H1 (cell line): ENCODE results near the gene SPON2. TPM values are rescaled to one million over a fixed set of nuclear protein-coding genes. Genes with fewer than 3 reads are reported as not detected.

Experiments used
- CTCF ChIA-PET: fragments of 300-600 bp; sonication (Branson Sonifier 250); formaldehyde crosslinking; loops from one replicate; lab custom pipeline; 2021; ENCODE audit not compliant: partially characterized antibody; lab: Charles Lee
- POLR2A ChIA-PET: fragments of 300-600 bp; sonication (Branson Sonifier 250); formaldehyde crosslinking; loops from one replicate; lab custom pipeline; 2021; ENCODE audit warnings: inconsistent platforms; ENCODE audit not compliant: partially characterized antibody; lab: Charles Lee
- DNase-seq, 2 experiments: peaks; one replicate each; pipeline versions ENCODE4 v3.0.0 to v3.0.0-alpha.2; 2010 to 2022; ENCODE audit warnings: low spot score in 2 of 2, low read depth in 1 of 2, mixed read lengths in 1 of 2
- FAIRE-seq: peaks from 2 replicates; lab custom pipeline; 2011; peaks lifted over from hg19 to GRCh38; lab: Jason Lieb, UNC
- H2AFZ ChIP-seq: 2 replicates; pipeline ENCODE4 v1.8.1; 2012; ENCODE audit warnings: low read length, inconsistent platforms
- H2AK5ac ChIP-seq: 2 replicates; pipeline ENCODE4 v1.6.1; 2013; ENCODE audit warnings: low read depth, low read length
- H2BK120ac ChIP-seq: replicated peaks from 2 replicates; pipeline ENCODE3; 2013; ENCODE audit warnings: low read depth, low read length, inconsistent platforms
- H2BK12ac ChIP-seq: 2 replicates; pipeline ENCODE4 v1.6.1; 2013; ENCODE audit warnings: low read depth, low read length
- H2BK15ac ChIP-seq: 2 replicates; pipeline ENCODE4 v1.6.1; 2013; ENCODE audit warnings: low read length
- H2BK20ac ChIP-seq: 2 replicates; pipeline ENCODE4 v1.6.1; 2013; ENCODE audit warnings: low read length
- H2BK5ac ChIP-seq: 2 replicates; pipeline ENCODE4 v1.6.1; 2013; ENCODE audit warnings: low read depth, low read length
- H3K14ac ChIP-seq: 2 replicates; pipeline ENCODE4 v1.6.1; 2013; ENCODE audit warnings: inconsistent platforms; ENCODE audit not compliant: insufficient read length
- H3K18ac ChIP-seq: 2 replicates; pipeline ENCODE4 v1.6.1; 2013; ENCODE audit warnings: low read length; ENCODE audit errors: extremely low read depth
- H3K23ac ChIP-seq: 2 replicates; pipeline ENCODE4 v1.6.1; 2013; ENCODE audit warnings: inconsistent platforms; ENCODE audit not compliant: insufficient read length
- H3K23me2 ChIP-seq: 2 replicates; pipeline ENCODE4 v1.6.1; 2013; ENCODE audit warnings: low read depth, low read length
- H3K27ac ChIP-seq: 2 replicates; pipeline ENCODE4 v1.6.1; 2011; ENCODE audit warnings: low read depth, low read length, inconsistent platforms
- H3K27me3 ChIP-seq, 4 experiments: replicated peaks in 1 of 4; 1 replicate in 1 of 4; 2 replicates in 3 of 4; pipeline versions ENCODE4 v1.6.1 to v1.8.1; 2011 to 2013; ENCODE audit warnings: low read length in 3 of 4, mild to moderate bottlenecking in 3 of 4, inconsistent platforms in 2 of 4, mixed read lengths in 2 of 4, moderate library complexity in 1 of 4; ENCODE audit not compliant: control insufficient read depth in 3 of 4, insufficient read depth in 3 of 4; ENCODE audit errors: extremely low read depth in 1 of 4
- H3K36me3 ChIP-seq, 4 experiments: 2 replicates each; pipeline versions ENCODE4 v1.6.1 to v1.8.1; 2011 to 2013; ENCODE audit warnings: mild to moderate bottlenecking in 4 of 4, low read length in 3 of 4, moderate library complexity in 2 of 4, control low read depth in 1 of 4, inconsistent platforms in 1 of 4; ENCODE audit not compliant: insufficient read depth in 4 of 4, control insufficient read depth in 2 of 4
- H3K4ac ChIP-seq: replicated peaks from 2 replicates; pipeline ENCODE3; 2013; ENCODE audit warnings: low read length, low read depth, mixed read lengths, inconsistent platforms; ENCODE audit not compliant: insufficient read length
- H3K4me1 ChIP-seq, 4 experiments: replicated peaks in 1 of 4; 1 replicate in 1 of 4; 2 replicates in 3 of 4; pipeline versions ENCODE4 v1.6.1 to v1.8.1; 2011 to 2013; ENCODE audit warnings: low read length in 3 of 4, inconsistent platforms in 2 of 4, mixed read lengths in 1 of 4; ENCODE audit not compliant: insufficient read depth in 4 of 4, control insufficient read depth in 3 of 4
- H3K4me2 ChIP-seq, 2 experiments: 2 replicates each; pipeline versions ENCODE4 v1.6.1 to v1.8.1; 2011 to 2013; ENCODE audit warnings: low read depth in 2 of 2, low read length in 2 of 2, control low read depth in 1 of 2, inconsistent platforms in 1 of 2, mild to moderate bottlenecking in 1 of 2; ENCODE audit not compliant: insufficient read depth in 1 of 2
- H3K4me3 ChIP-seq, 4 experiments: fragments of 200-600, 300-600 bp in 1 of 4; sonication (generic), shearing (Covaris generic), sonication (Bioruptor Twin) in 1 of 4; 2 replicates each; pipeline versions ENCODE4 v1.5.1 to v1.8.1; 2011 to 2016; ENCODE audit warnings: low read length in 4 of 4, low read depth in 3 of 4, control low read depth in 2 of 4, inconsistent platforms in 2 of 4, mild to moderate bottlenecking in 2 of 4, mixed read lengths in 1 of 4, moderate library complexity in 1 of 4; ENCODE audit not compliant: insufficient read depth in 2 of 4; ENCODE audit errors: extremely low read depth in 1 of 4
- H3K56ac ChIP-seq: replicated peaks from 2 replicates; pipeline ENCODE3; 2013; ENCODE audit warnings: low read depth, mild to moderate bottlenecking, mixed read lengths, low read length, inconsistent platforms; ENCODE audit not compliant: insufficient read length
- H3K79me1 ChIP-seq: 2 replicates; pipeline ENCODE4 v1.6.1; 2013; ENCODE audit warnings: low read depth, low read length, control low read depth
- H3K79me2 ChIP-seq, 2 experiments: 2 replicates each; pipeline versions ENCODE4 v1.6.1 to v1.8.1; 2012 to 2013; ENCODE audit warnings: low read length in 2 of 2, mild to moderate bottlenecking in 2 of 2, inconsistent platforms in 1 of 2; ENCODE audit not compliant: insufficient read depth in 2 of 2, control insufficient read depth in 1 of 2
- H3K9ac ChIP-seq, 4 experiments: replicated peaks in 1 of 4; 1 replicate in 1 of 4; 2 replicates in 3 of 4; pipeline versions ENCODE4 v1.6.1 to v1.8.1; 2011 to 2013; ENCODE audit warnings: low read depth in 3 of 4, low read length in 3 of 4, control low read depth in 2 of 4, mild to moderate bottlenecking in 2 of 4, moderate library complexity in 2 of 4, inconsistent platforms in 1 of 4; ENCODE audit errors: extremely low read depth in 1 of 4
- H3K9me3 ChIP-seq, 2 experiments: 2 replicates each; pipeline versions ENCODE4 v1.6.1 to v1.8.1; 2012 to 2013; ENCODE audit warnings: mild to moderate bottlenecking in 2 of 2, moderate library complexity in 2 of 2, control low read depth in 1 of 2, inconsistent platforms in 1 of 2, low read depth in 1 of 2, low read length in 1 of 2, mixed read lengths in 1 of 2; ENCODE audit not compliant: insufficient read depth in 2 of 2
- H4K20me1 ChIP-seq, 2 experiments: replicated peaks in 1 of 2; 2 replicates each; pipeline versions ENCODE3 to v1.8.1; 2011 to 2013; ENCODE audit warnings: inconsistent platforms in 2 of 2, low read length in 2 of 2, mild to moderate bottlenecking in 1 of 2; ENCODE audit not compliant: insufficient read depth in 2 of 2, control insufficient read depth in 1 of 2
- H4K5ac ChIP-seq: 2 replicates; pipeline ENCODE4 v1.6.1; 2013; ENCODE audit warnings: low read length, low read depth, mixed read lengths, inconsistent platforms; ENCODE audit not compliant: insufficient read length
- H4K8ac ChIP-seq: 2 replicates; pipeline ENCODE4 v1.8.0; 2013; ENCODE audit warnings: mild to moderate bottlenecking, moderate library complexity, low read length, inconsistent platforms; ENCODE audit not compliant: insufficient read depth; ENCODE audit errors: extremely low read depth
- H4K91ac ChIP-seq: replicated peaks from 2 replicates; pipeline ENCODE3; 2013; ENCODE audit warnings: low read length, mixed read lengths, inconsistent platforms; ENCODE audit not compliant: insufficient read length
- ATF3 ChIP-seq: IDR thresholded peaks from 2 replicates; pipeline ENCODE4 v1.6.1; 2011; ENCODE audit warnings: low read depth, mild to moderate bottlenecking, low read length; ENCODE audit not compliant: insufficient read depth
- TBP ChIP-seq: IDR thresholded peaks from 2 replicates; pipeline ENCODE4 v1.6.1; 2011; ENCODE audit warnings: low read depth, low read length, improper control_type of control experiment
- WGBS, 2 experiments: shearing (Covaris generic) in 1 of 2; methylation state at CpG; one replicate each; pipeline versions ENCODE4 v1.1.6 to v1.1.7; 2013 to 2015; ENCODE audit warnings: low lambda C conversion rate in 2 of 2, mixed read lengths in 2 of 2, inconsistent platforms in 1 of 2, low coverage in 1 of 2, missing lambda C conversion rate in 1 of 2; ENCODE audit not compliant: insufficient replicate concordance in 2 of 2, insufficient coverage in 1 of 2, insufficient read length in 1 of 2; ENCODE audit errors: extremely low coverage in 1 of 2, missing lambda C conversion rate in 1 of 2; 5-methylcytosine and 5-hydroxymethylcytosine counted together
- polyA plus RNA-seq, 7 experiments: library from polyadenylated mRNA; depleted of rRNA in 3 of 7; stranded (reverse) in 5 of 7; unstranded in 2 of 7; fragments of >200 nt in 5 of 7; fragments of 200-250 nt in 2 of 7; gene quantifications; 1 replicate in 5 of 7; 2 replicates in 1 of 7; 4 replicates in 1 of 7; pipeline versions ENCODE4 v1.2.1 to v1.2.3, GENCODE V29; 2011 to 2013; ENCODE audit warnings: missing spikeins in 2 of 7, mixed read lengths in 2 of 7
- total RNA-seq: library from RNA; stranded (reverse); fragmentation: NEBNext Ultra II Directional; extraction: Animal tissue kit (Norgen Biotek cat#: 25700); gene quantifications from 2 replicates; pipeline ENCODE4 v1.2.1, GENCODE V29; 2021

SPON2 gene
- total and polyA plus RNA-seq, 2 of the 8 experiments (the other 6 are each of a cell fraction or from before 2014, with no cell fraction given), result 2.8 to 3.2 TPM

- H4K5ac ChIP-seq, result no peak overlapping the region
- H2BK120ac ChIP-seq, result no peak overlapping the region
- CTCF ChIA-PET, result interaction anchor here (0.6 to 1.1 kb wide), 2 partner anchors 41 to 151 kb away, joined by 3 read pairs; no protein-coding TSS in a partner anchor
- H2BK20ac ChIP-seq, result no peak overlapping the region
- no peak overlapping the region for H3K56ac ChIP-seq
- no peak overlapping the region for H3K18ac ChIP-seq
- no peaks in the 10 kb centered on the region for H3K79me1 ChIP-seq
- no peaks in the 10 kb centered on the region for H3K9me3 ChIP-seq
- H3K27me3 ChIP-seq, result no peaks in the 10 kb centered on the region; a peak in 2 of 7 replicates
- no peak for FAIRE-seq
- no peaks in the 10 kb centered on the region for H4K20me1 ChIP-seq
- H2AK5ac ChIP-seq, result no peak overlapping the region
- POLR2A ChIA-PET, result no interaction called here
- H4K91ac ChIP-seq, result no peak overlapping the region
- H3K27ac ChIP-seq, result no peak overlapping the region
- H2BK15ac ChIP-seq, result no peak overlapping the region
- H3K79me2 ChIP-seq, result no peaks in the 10 kb centered on the region
- no peak overlapping the region for H3K9ac ChIP-seq
- no peaks in the 10 kb centered on the region for H3K23me2 ChIP-seq
- 74% methylated on average over 10 of the region's 20 CpGs; no CpG with 5 or more reads in 1 of the 2 experiments for WGBS, 2 experiments
- no peak overlapping the region for H3K23ac ChIP-seq
- DNase-seq, result no peak
- no peak overlapping the region for H3K14ac ChIP-seq
- H3K4me3 ChIP-seq, result no peak overlapping the region
- no peak overlapping the region for H3K4me2 ChIP-seq
- no peak overlapping the region for H2BK5ac ChIP-seq
- no peaks in the 10 kb centered on the region for H3K36me3 ChIP-seq
- no peak overlapping the region; the same call in 1 of the 2 replicates for H4K8ac ChIP-seq
- H2AFZ ChIP-seq, result no peak overlapping the region
- H2BK12ac ChIP-seq, result no peak overlapping the region
- no peaks in the 10 kb centered on the region for H3K4me1 ChIP-seq
- no peak overlapping the region for H3K4ac ChIP-seq
- TF ChIP-seq TBP, result no peak
- TF ChIP-seq ATF3, result no peak
Measured at GRCh38 chr4:1200425-1201035, 28.1 kb upstream of the SPON2 start.
